OCI-M1 (cell line): ENCODE measurements around the gene ASAP2.

ENCODE experiments used
- DNase-seq: peaks from one replicate; lab custom pipeline; 2025; lab: John Stamatoyannopoulos, UW

Gene ASAP2

DNA sequence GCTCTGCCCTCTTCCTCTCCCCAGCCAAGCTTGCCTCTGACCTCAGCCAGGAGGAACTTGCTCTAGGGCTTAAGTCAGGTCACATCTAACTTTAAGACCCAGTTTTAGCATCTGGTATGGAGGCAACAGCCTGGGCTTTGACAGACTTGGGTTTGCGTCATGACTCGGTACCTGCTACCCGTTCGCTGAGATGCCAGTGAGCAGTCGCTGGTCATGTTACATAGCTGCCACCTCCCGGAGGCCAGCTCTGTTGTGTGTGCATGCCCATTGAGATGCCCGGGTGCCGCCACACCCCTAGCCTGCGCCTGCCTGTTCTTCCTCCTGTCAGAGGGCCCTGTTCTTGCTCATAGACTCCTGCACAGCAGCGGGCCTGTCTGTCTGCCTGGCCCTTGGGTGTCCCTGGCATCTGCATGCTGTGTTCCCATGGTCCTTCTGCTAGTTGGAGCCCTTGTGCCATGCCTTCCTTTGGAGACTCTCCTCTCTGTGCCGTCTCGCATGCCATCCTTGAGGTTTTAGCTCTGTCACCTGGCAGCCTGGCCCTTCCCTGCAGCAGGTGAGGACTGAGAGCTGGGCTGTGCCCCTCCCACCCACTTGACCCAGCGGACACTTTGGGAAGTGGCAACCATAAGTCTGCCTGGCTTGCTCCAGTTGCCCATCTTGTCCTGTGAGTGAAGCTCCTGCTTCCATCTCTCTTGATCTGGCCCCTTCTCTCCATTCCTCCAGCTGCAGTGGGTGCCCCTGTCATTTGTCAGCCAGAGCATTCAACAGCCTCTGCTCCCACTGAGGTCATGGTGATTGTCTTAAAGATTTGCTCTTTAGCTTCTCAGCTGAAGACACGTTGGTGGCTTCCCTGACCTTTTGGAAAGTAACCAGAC is 24.9 kb downstream of the ASAP2 start:
- no peak for DNase-seq

DNA sequence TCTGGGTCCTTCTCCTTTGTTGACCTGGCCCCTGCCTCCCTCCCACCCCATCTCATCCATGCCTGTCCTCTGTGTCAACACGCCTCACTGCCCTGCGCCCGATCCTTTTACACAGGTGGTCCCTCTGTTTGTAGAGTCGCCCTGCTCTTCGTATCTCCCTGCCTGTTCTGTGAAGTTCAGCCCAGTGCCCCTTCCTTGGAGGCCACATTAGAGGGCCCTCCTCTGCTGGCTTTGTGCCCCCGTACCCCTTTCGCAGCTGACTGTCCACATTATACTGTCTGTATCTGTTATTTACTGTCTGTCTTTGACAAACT is 25.5 kb downstream of the ASAP2 start:
- no peak for DNase-seq

DNA sequence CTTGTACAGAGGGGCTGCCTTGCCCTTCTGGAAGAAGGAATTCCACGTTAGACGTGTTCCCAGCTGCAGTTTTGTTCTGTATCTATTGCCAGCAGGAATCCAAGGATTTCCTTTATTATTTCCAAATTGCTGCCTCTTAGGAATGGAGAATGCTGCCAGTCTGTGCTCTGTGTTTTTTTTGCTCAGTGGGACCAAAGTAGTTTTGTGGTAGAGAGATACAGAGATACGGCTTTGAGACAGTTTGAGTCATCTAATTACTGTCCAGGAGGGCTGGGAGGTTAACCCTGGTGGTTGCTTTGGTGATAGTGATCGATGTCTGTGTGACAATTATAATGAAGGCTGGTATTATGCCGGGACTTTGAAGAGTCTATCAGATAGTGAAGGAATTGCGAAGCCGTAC is 26.3 kb downstream of the ASAP2 start:
- no peak for DNase-seq

DNA sequence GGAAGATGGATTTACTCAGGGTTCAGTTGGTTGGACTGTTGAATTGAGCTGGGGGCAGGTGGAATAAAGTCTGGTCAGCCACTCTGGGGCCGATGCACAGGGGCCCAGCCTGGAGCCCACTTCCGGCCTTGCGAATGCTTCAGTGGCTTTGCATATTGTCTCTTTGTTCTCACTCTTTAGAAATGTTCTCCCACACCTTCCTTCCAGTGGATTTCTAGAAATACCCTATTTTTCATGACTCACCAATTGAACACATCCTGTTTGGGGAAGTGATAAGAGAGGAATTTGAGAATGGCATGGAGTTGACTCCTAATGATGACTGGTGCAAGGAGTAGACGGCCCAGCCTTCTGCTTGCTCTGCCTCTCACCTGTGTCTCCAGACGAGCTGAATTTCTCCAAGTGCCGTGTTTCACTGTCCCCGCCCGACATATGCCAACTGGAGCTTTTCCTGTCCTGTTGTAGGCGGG is 28.1 kb downstream of the ASAP2 start:
- DNase-seq = no peak

DNA sequence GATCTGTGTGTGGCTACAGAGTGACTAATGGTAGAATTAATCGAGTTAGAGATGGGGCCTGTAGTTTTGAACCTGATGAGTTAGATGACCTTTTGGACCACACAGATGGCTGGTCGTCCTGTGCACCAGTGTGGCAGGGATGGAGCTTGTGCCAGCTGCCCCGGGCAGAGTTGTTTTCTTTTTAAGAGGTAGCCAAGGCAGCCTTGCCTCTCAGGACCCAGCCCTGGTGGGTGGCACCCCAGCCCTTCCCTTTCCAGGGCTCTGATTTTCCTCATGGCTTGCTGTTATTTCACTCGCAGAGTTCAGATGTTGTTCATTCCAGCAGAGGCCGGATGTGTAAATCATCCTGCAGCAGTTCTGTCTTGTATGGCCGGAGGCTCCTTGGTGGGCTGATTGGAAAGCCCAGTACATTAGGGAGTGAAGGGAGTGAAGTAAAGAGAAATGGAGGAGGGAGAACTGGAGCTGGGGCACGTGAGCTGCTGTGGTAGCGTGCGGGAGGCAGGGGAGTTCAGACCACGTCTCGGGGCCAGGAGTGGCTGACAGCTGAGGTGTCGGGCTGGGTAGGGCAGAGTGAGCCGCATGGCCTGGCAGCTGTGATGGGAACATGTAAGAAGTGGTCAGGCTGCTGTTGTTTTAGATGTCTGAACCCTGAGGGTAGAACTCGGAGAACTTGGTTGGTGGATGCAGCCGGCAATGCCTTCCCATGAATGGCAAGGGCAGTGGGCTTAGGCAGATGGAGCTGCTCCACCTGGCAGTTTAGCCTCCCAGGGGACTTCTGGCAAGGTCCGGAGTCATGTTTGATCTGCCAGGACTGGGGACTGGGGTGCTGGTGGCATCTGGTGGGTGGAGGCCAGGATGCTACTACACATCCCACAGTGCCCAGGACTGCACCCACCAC is 28.8 kb downstream of the ASAP2 start:
- DNase-seq = no peak

DNA sequence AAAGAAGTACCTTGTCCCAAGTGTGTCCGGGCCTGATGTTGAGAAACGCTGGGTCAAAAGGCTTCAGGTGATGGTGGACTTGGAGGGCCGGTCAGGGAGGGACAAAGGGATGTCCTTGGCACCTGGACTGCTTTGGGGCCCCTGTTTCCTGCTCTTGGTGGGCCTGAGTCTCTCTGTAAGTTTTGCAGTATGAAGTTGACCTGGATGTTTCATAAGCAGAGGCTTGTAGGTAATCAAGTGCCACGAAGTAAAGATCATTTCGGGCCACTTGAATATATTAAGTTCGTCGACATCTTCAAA is 29.4 kb downstream of the ASAP2 start:
- no peak for DNase-seq

DNA sequence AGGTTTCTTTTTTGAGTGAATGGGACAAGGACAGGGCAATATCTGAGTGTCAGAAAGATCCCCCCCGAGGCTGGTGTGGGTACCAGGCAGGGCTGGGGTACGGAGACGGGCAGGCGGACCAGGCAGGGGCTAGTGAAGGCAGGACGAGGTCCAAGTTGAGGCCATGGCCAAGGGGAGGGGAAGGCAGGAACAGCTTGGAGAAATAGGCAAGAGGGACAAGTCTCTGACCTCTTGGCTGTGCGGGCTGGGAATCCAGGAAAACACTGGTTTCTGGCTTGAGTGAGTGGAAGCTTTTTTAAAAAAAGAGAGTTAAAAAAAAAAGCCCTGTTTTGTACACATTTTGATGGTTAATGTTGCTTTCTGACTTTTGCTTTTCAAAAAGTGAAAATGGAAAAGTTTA is 30.3 kb downstream of the ASAP2 start:
- DNase-seq = no peak

DNA sequence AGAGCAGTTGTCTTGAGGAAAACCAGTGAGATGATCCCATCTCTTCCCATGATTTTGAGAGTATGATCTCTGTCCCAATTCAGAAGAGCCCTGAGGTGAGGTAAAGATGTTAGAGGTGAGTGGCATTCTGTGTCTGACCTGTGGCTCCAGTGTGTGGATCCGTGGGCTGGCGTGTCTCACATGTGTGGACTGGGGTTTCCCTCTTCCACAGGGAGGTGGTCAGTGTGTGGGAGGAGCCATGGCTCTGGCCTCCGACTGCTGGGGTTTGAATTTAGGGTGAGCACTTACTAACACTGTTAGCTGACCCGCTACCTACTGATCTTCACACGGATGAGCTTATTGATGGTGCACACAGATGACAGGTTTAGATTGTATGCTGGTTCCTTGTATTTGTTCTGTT is 31.2 kb downstream of the ASAP2 start:
- no peak for DNase-seq

DNA sequence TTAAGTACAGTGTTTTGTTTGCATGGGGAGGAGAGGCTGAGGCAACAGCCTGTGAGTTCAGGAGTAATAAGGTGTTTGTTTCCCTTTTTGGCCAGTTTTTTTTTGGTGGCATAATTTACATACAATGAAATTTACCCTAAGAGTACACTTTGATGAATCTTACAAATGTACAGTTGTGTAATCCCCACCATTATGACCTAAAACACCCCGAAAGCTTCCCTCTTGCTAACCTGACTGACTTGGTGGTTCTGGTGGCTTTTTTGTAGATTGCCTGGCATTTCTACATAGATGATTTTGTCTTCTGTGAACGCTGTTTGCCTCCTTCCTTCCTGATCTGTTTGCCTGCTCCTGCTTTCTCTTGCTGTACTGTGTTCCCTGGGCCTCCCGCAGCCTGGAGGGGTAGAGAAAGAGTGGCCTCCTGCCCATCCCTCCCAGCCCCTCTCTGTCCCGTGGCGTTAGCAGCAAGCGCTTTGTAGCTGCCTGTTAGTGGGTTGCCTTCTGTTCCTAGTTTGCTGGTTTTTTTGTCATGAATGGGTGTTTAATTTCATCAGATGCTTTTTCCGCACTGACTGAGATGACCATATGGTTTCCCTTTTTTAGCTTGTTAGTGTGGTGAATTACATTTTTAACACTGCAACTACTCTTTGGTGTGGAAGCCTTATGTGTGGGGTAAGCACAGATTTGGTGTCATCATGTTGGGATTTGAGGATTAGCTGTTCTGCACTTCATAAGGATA is 32.1 kb downstream of the ASAP2 start:
- DNase-seq = no peak

DNA sequence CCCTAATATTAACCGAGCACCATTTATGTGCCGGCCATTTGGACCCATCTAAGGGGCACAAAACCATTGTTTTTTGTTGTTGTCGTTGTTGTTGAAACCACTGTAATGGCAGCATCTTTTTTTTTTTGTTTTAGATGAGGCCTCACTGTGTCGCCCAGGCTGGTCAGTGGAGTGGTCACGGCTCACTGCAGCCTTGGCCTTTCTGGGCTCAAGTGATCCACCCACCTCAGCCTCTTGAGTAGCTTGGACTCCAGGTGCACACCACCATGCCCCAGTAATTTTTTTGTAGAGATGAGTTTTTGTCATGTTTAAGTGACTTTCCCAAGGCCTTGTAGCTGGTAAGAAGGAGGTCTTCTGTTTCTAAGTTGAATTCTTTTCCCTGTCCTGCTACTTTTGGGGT is 33.0 kb downstream of the ASAP2 start:
- DNase-seq = no peak

DNA sequence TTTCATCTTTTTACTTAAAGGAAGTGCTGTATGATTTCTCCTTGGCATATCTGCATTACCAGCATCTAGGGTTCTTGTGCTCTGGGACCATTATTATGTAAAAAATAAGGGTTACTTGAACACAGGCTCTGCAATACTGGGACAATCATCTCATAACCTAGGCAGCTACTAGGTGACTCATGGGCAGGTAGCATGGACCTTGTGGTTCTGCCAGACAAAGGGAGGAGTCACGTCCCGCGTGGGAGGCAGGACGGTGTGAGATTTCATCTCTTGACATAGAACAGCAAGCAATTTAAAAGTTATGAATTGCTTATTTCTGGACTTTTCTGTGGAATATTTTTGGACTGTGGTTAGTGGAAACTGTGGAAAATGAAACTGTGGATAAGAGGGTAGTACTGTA is 34.1 kb downstream of the ASAP2 start:
- no peak for DNase-seq

DNA sequence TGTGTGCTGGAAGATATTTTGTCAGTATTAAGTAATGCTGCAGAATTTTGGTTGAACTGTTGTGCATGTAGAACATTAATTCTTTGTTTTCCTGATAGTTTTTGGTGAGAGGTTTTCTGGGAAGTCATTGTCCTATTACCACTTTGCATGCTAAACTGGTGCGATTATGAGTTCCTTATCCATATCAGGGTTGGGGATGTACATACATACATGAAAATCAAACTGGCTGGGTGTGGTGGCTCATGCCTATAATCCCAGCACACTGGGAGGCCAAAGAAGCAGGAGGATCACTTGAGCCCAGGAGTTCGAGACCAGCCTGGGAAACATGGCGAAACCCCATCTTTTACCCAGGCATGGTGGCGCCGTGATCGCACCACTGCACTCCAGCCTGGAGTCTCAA is 34.6 kb downstream of the ASAP2 start:
- no peak for DNase-seq

DNA sequence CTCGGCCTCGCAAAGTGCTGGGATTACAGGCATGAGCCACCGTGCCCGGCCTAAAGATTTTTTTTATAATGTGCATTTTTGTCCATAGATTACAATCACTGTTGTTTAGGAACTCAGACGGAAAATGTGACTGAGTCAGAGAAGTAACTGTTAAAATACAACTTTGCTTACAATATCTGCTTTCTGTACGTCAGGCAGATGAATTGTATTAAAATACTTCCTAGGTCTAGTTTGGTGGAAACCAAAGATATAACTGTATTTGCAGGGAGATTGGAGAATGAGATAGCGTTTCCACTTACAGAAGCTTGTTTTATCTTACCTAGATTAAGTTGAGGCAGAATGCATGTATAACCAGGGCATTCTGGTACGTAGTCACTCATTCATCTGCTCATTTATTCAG is 36.7 kb downstream of the ASAP2 start:
- DNase-seq = no peak

DNA sequence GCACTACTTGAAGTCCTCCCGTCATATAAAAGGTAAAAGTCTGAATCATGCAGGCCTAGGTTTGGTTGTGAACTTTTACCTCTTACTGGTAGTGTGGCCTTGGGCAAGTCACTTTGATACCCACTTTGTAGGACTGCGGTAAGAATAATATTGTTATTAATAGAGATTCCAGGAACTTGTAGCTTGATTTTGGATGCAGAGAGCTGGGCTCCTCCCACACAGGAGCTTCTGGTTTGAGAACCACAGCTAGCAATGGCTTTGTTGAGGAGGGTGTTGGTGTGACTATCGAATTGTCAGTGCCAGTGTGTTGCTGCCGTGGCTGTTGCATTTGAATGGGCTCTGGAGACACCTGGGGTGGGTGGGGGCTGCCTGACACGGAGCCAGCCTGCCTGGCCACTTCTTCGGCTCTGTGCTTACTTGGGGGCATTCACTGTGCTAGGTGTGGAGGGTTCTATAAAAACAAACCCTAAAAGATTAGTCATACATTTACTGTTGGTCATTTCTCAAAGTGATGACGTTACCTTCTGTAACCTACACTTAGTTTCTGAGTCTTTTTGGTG is 38.5 kb downstream of the ASAP2 start:
- DNase-seq = no peak

DNA sequence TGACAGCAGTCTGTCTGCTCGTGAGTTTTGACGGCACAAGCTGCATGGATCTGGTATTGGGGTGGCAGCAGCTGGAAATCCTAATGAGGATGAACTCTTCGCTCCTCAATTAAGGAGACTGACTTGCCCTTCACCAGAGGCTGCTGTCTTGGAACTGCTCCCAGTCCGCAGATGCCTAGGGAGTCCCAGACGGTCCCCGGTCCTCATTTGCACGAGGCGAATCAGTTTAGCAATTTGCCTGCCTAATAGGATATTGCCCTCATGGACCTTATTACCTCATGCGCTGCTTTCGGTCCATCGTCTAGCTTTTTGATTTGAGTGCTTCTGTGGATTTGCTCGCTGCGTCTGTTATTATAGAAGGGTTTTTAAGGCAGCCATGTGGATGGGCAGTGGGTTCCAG is 40.6 kb downstream of the ASAP2 start:
- no peak for DNase-seq

DNA sequence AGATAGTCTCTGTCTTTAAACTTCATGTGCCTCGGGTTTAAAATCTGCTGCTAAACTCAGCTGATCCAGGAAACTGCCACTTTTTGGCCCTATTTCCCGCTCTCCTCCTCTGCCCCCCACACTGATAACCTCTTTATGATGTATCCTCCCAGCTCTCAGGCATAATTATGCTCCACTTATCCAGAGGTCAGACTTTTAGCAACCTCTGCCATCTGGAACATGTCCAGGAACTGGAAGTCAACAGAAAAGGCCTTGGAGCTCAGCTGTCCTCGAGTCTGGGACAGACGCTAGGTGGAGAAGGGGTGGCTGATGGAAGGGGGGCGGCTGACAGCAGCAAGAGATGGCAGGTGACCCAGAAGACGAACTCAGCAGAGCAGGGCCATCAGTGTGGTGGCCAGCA is 41.2 kb downstream of the ASAP2 start:
- no peak for DNase-seq

DNA sequence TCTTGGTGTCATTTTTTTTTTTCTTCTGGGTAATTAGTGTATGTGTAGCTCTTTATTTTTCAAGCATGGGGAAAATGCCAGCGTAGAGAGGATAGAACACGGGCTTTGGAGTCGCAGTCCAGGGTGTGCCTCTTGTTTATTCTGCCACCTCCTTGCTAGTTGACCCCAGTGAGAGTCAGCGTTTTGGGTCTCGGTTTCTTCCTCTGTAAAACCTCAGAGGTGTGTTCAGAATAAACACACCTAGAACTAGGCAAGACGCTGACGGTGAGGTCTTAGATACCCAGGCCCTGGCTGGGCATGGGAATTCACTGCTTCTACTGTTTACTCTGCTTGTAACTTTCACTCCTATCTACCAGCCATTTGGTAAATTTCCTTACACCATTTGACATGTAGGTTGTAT is 41.8 kb downstream of the ASAP2 start:
- no peak for DNase-seq

DNA sequence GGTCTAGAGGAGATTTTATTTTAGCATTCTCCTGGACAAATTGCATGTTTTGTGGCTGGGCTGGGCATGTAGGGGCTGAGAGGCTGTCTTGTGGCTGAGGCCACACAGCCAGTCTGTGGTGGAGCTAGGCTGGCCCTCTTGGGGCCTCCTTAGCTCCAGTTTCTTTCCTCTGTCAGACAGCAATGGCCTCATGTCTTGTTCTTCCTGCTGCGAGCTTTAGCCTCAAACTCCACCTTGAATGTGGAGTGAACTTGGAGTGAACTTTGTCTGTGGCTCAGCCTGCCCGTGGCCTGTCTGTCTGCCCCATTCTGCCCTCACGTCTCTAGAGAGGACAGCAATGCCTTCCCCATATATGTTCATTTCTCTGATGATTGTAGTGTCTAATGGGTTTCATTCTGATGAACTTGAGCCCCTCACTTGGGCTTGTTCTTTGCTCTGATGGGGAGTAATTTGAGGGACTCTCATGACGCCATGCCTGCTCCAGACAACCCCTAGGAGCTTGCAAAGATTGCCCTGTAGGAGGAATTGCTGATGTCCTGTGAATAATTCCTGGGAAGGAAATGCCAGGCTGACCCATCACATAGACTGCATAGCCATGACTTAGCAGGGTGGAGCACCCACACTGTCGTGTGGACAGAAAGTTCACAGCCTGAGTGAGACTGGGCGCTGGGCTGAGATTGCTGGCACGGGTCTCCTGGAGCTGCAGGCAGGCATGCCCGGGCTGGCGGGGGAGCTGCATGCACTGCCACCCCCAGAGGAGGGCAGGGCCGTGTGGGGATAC is 42.6 kb downstream of the ASAP2 start:
- DNase-seq = no peak

DNA sequence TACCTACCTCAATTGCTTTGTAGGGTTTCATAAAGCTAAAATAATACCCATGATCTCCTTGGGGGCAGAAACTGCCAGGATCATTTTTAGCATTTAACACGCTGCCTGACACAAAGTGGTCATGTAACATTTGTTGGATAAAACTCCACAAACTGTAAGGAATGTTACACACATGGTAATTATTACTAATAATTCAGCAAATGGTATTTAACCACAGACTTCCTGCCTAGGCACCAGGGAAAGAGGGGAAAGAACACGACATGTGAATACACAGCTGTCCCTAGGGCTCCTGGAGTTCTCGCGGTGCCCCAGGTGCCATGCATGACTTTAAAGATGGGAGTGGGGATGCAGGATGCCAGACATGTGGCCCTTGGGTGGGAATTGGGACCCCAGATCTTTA is 43.5 kb downstream of the ASAP2 start:
- no peak for DNase-seq

DNA sequence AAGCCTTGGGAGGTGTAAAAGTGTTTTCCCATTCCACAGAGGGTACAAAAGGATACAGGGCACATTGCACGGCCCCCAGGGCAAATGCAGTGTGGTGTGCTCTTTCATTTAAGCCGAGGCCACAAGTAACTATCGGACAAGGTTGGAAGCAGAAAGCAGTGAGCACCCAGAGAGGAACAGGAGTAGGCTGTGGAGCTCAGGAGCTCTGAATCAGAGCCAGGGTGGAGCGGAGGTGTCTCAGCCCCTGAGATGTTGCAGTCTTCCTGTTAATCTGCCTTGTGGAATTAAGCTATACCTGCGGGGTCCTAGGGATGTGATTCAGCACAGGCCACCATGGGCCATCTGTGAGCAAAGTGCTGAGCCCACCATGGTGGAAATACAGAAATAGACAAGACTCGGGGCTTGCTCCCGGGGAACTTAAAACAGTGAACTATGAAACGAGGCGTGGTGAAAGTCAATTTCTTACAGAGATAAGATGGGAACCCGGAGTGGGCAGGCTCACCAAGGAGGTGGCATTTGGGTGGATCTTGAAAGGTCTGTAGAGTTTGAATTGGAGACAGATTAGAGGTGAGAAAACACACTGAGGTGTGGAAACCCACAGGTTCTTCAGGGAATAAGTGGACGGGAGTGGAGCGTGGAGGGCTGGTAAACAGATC is 44.0 kb downstream of the ASAP2 start:
- DNase-seq = no peak
